ENCODE measurements around the gene SYNGAP1.

Gene SYNGAP1

GRCh38 chr6:33418690-33419291, 1.1 kb upstream of the SYNGAP1 start:
- TF ChIP-seq USF1 (IDR thresholded peaks at IDR 0.05) (no peak), TCF12 (IDR thresholded peaks at IDR 0.05; ENCODE audit: low read depth) (no peak), YY1 (IDR thresholded peaks at IDR 0.05; ENCODE audit: low read depth) (no peak), EGR1 (IDR thresholded peaks at IDR 0.05) (no peak), CEBPB (IDR thresholded peaks at IDR 0.05) (no peak)

GRCh38 chr6:33420491-33421343, 852 bp downstream of the SYNGAP1 start:
- TF ChIP-seq CREB1 (IDR thresholded peaks at IDR 0.05; ENCODE audit: low read depth) = no peak
- TF ChIP-seq MAX (IDR thresholded peaks at IDR 0.05) = no peak
- no peak for TF ChIP-seq TCF12 (IDR thresholded peaks at IDR 0.05; ENCODE audit: low read depth)
- TF ChIP-seq TAF1 (IDR thresholded peaks at IDR 0.05; ENCODE audit: low read depth) = no peak
- no peak for TF ChIP-seq ZBTB7A (IDR thresholded peaks at IDR 0.05; ENCODE audit: low read depth)
- TF ChIP-seq REST (IDR thresholded peaks at IDR 0.05; ENCODE audit: low read depth) = no peak
- no peak for TF ChIP-seq NFIC (IDR thresholded peaks at IDR 0.05)
- TF ChIP-seq CEBPB (IDR thresholded peaks at IDR 0.05) = no peak

GRCh38 chr6:33421344-33421643, 1.4 kb downstream of the SYNGAP1 start:
- TF ChIP-seq FOXM1 (IDR thresholded peaks at IDR 0.05; ENCODE audit: borderline replicate concordance, low read depth) = no peak

- TF ChIP-seq EP300 (IDR thresholded peaks at IDR 0.05; ENCODE audit: borderline replicate concordance) = no peak
- TF ChIP-seq FOXM1 (IDR thresholded peaks at IDR 0.05; ENCODE audit: borderline replicate concordance, low read depth) = no peak
- no peak for TF ChIP-seq YY1 (IDR thresholded peaks at IDR 0.05; ENCODE audit: low read depth)
- no peak for TF ChIP-seq MAX (IDR thresholded peaks at IDR 0.05)
- TF ChIP-seq USF1 (IDR thresholded peaks at IDR 0.05) = no peak
- TF ChIP-seq TEAD4 (IDR thresholded peaks at IDR 0.05) = no peak
- no peak for TF ChIP-seq CEBPB (IDR thresholded peaks at IDR 0.05)
- TF ChIP-seq REST (IDR thresholded peaks at IDR 0.05; ENCODE audit: low read depth) = no peak
- TF ChIP-seq TAF1 (IDR thresholded peaks at IDR 0.05; ENCODE audit: low read depth) = no peak
- TF ChIP-seq EGR1 (IDR thresholded peaks at IDR 0.05) = no peak
- no peak for TF ChIP-seq ZBTB7A (IDR thresholded peaks at IDR 0.05; ENCODE audit: low read depth)
- TF ChIP-seq RAD21 (IDR thresholded peaks at IDR 0.05; ENCODE audit: low read depth) = no peak
- no peak for TF ChIP-seq NFIC (IDR thresholded peaks at IDR 0.05)
- no peak for TF ChIP-seq CREB1 (IDR thresholded peaks at IDR 0.05; ENCODE audit: low read depth)
- no peak for TF ChIP-seq TCF12 (IDR thresholded peaks at IDR 0.05; ENCODE audit: low read depth)
These were observed 3.9 kb downstream of the SYNGAP1 start for GRCh38 chr6:33423777-33424176.

GRCh38 chr6:33424855-33425667, 5.2 kb downstream of the SYNGAP1 start:
- TF ChIP-seq ZBTB7A (IDR thresholded peaks at IDR 0.05; ENCODE audit: low read depth) (no peak), USF1 (IDR thresholded peaks at IDR 0.05) (no peak), TEAD4 (IDR thresholded peaks at IDR 0.05) (no peak), RAD21 (IDR thresholded peaks at IDR 0.05; ENCODE audit: low read depth) (no peak), FOXM1 (IDR thresholded peaks at IDR 0.05; ENCODE audit: borderline replicate concordance, low read depth) (no peak), TAF1 (IDR thresholded peaks at IDR 0.05; ENCODE audit: low read depth) (no peak), CREB1 (IDR thresholded peaks at IDR 0.05; ENCODE audit: low read depth) (no peak), CEBPB (IDR thresholded peaks at IDR 0.05) (no peak), EGR1 (IDR thresholded peaks at IDR 0.05) (no peak), TCF12 (IDR thresholded peaks at IDR 0.05; ENCODE audit: low read depth) (no peak), REST (IDR thresholded peaks at IDR 0.05; ENCODE audit: low read depth) (no peak), NFIC (IDR thresholded peaks at IDR 0.05) (no peak), MAX (IDR thresholded peaks at IDR 0.05) (no peak), EP300 (IDR thresholded peaks at IDR 0.05; ENCODE audit: borderline replicate concordance) (no peak), YY1 (IDR thresholded peaks at IDR 0.05; ENCODE audit: low read depth) (no peak)
